ENCODE results near the gene GTF3A.

DNA sequence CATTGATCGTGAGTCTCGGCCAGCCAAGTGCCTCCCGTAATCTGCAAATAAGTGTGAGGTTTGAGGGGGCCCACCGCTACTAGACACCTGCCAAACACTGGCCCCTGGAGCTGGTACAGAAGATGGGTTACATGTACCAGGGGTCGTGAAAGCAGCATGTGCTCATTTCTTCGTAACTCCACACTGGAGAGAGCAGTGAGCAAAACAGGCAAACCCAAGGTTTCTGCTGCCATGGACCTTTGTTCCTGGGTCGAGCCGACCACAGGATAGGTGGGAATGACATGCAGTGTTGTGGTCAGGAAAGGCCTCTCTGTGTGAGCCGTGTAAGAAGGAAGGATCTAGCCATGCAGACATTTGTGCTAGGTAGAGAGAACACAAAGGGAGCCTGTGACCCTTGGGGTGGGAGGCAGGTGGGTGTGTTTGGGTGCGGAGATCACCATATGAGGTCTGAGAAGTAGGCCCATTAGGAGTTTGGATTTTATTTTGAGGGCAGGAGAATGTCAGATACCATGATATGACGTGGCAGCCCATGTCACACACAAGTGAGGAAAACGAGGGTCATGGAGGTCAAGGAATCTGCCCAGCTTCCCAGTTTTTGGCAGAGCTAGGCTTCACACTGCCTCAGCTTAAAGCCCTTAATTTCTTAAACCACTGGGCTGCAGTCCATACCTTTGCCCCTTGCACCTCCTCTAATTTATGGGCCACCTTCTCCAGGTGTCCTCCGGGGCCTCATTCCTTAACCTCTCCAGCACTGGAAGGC lies 919 bp downstream of the GTF3A start:
- no peak for TF ChIP-seq POLR2A (IDR thresholded peaks at IDR 0.05; ENCODE audit: low read depth, low read length)
- no peak for TF ChIP-seq POLR2AphosphoS5 (IDR thresholded peaks at IDR 0.05; ENCODE audit: low read depth, low read length)
